Transverse colon (tissue), 4 donors: ENCODE measurements around the gene ARHGAP22.

Experiments used
- CTCF ChIP-seq, 5 experiments: fragments of 200-600 bp in 3 of 5; fragments of 450-650 bp in 2 of 5; sonication (generic) in 3 of 5; IDR thresholded peaks; 1 replicate in 2 of 5; 2 replicates in 3 of 5; pipeline ENCODE4 v1.5.1; 2016 to 2017; ENCODE audit warnings: antibody characterized with exemption in 5 of 5, inconsistent platforms in 3 of 5, mild to moderate bottlenecking in 2 of 5, moderate library complexity in 1 of 5
- EP300 ChIP-seq: sonication (generic); formaldehyde crosslinking; IDR thresholded peaks from one replicate; pipeline ENCODE4 v1.6.1; 2017; ENCODE audit warnings: antibody characterized with exemption, low read depth
- POLR2A ChIP-seq: fragments of 450-650 bp; IDR thresholded peaks from one replicate; pipeline ENCODE4 v1.6.1; 2016; ENCODE audit warnings: antibody characterized with exemption, mild to moderate bottlenecking, moderate library complexity
- POLR2AphosphoS5 ChIP-seq, 3 donors: sonication (generic); formaldehyde crosslinking; IDR thresholded peaks; one replicate each; pipeline ENCODE4 v1.6.1; 2016; ENCODE audit warnings: antibody characterized with exemption in 3 of 3

GRCh38 chr10:48652344-48652743 lies 47.5 kb upstream of the ARHGAP22 start:
- no peak for TF ChIP-seq CTCF (IDR thresholded peaks at IDR 0.05)
- no peak for TF ChIP-seq POLR2A
- TF ChIP-seq EP300: no peak
- TF ChIP-seq POLR2AphosphoS5 (IDR thresholded peaks at IDR 0.05): no peak
